Tibial nerve (tissue), 4 donors: ENCODE results near the gene KLF1. TPM values are rescaled to one million over a fixed set of nuclear protein-coding genes. Genes with fewer than 3 reads are reported as not detected.

Experiments used
- DNase-seq, 2 donors: peaks; one replicate each; pipeline ENCODE4 v3.0.0-alpha.2; 2019; ENCODE audit warnings: low spot score in 2 of 2
- H3K27ac ChIP-seq, 4 donors: fragments of 200-600 bp; sonication (generic) in 3 of 4; one replicate each; pipeline ENCODE4 v1.5.1; 2017 to 2019; ENCODE audit warnings: mild to moderate bottlenecking in 1 of 4
- H3K27me3 ChIP-seq, 2 donors: fragments of 200-600 bp; sonication (generic) in 1 of 2; one replicate each; pipeline versions ENCODE4 v1.5.1 to v1.6.0; 2017 to 2019
- H3K36me3 ChIP-seq, 3 donors: fragments of 200-600 bp; sonication (generic); one replicate each; pipeline ENCODE4 v1.5.1; 2018 to 2019
- H3K4me1 ChIP-seq, 4 donors: fragments of 200-600 bp; sonication (generic) in 3 of 4; one replicate each; pipeline ENCODE4 v1.5.1; 2017 to 2019
- H3K4me3 ChIP-seq, 4 donors: fragments of 200-600 bp; sonication (generic) in 3 of 4; one replicate each; pipeline ENCODE4 v1.5.1; 2017 to 2019; ENCODE audit warnings: mild to moderate bottlenecking in 1 of 4, moderate library complexity in 1 of 4
- H3K9me3 ChIP-seq, 4 donors: fragments of 200-600 bp; sonication (generic) in 3 of 4; one replicate each; pipeline ENCODE4 v1.5.1; 2017 to 2019
- CTCF ChIP-seq, 5 experiments: fragments of 200-600 bp in 3 of 5; fragments of 450-650 bp in 2 of 5; sonication (generic) in 3 of 5; IDR thresholded peaks; one replicate each; pipeline ENCODE4 v1.5.1; 2016 to 2019; ENCODE audit warnings: antibody characterized with exemption in 5 of 5, mild to moderate bottlenecking in 3 of 5, moderate library complexity in 2 of 5
- EP300 ChIP-seq, 2 donors: sonication (generic); formaldehyde crosslinking; IDR thresholded peaks; one replicate each; pipeline ENCODE4 v1.6.1; 2017; ENCODE audit warnings: antibody characterized with exemption in 2 of 2, mild to moderate bottlenecking in 1 of 2
- POLR2A ChIP-seq, 2 donors: fragments of 450-650 bp; IDR thresholded peaks; one replicate each; pipeline ENCODE4 v1.6.1; 2017; ENCODE audit warnings: antibody characterized with exemption in 2 of 2, mild to moderate bottlenecking in 2 of 2, moderate library complexity in 2 of 2
- WGBS, 2 donors: methylation state at CpG; one replicate each; pipeline ENCODE4 v1.1.5; 2018; 5-methylcytosine and 5-hydroxymethylcytosine counted together
- total RNA-seq, 4 donors: library from RNA; depleted of rRNA; stranded (reverse); fragments of >200 nt; gene quantifications; one replicate each; pipeline ENCODE4 v1.1.0, GENCODE V29; 2016

KLF1 gene
- total RNA-seq, 4 donors from 2014 or later: not detected

- H3K36me3 ChIP-seq: no peaks in the 10 kb centered on the region
- no peak for DNase-seq
- no peaks in the 10 kb centered on the region for H3K27me3 ChIP-seq
- WGBS, 2 donors: 26 to 35% methylated on average over 4 of the region's 4 CpGs
- peak overlapping the region; percentile 30 to 86 (median 78) for H3K27ac ChIP-seq
- H3K4me1 ChIP-seq: peaks cover 0 to 25% (median 16%) of the 10 kb centered on the region in 4 donors
- no peak for TF ChIP-seq EP300 (IDR thresholded peaks at IDR 0.05)
- TF ChIP-seq POLR2A (IDR thresholded peaks at IDR 0.05): no peak
- TF ChIP-seq CTCF (IDR thresholded peaks at IDR 0.05): no peak
- peak overlapping the region in 2 of 4 donors; percentile 7 to 25 for H3K4me3 ChIP-seq
- H3K9me3 ChIP-seq: no peaks in the 10 kb centered on the region
Measured at GRCh38 chr19:12912571-12912970, 25.6 kb upstream of the KLF1 start.

- Histone ChIP-seq H3K9me3 (no peaks in the 10 kb centered on the region), H3K4me1 (peaks cover 0 to 5% (median under 1%) of the 10 kb centered on the region in 4 donors), H3K27ac (no peak overlapping the region), H3K27me3 (no peaks in the 10 kb centered on the region), H3K36me3 (peaks cover 0 to 27% (median 4%) of the 10 kb centered on the region in 3 donors), H3K4me3 (no peak overlapping the region)
- no peak for DNase-seq
- 80 to 86% methylated on average over 9 of the region's 9 CpGs for WGBS, 2 donors
- TF ChIP-seq EP300 (IDR thresholded peaks at IDR 0.05): no peak
- no peak for TF ChIP-seq POLR2A (IDR thresholded peaks at IDR 0.05)
- no peak for TF ChIP-seq CTCF (IDR thresholded peaks at IDR 0.05)
Measured at GRCh38 chr19:12907166-12907565, 20.2 kb upstream of the KLF1 start.

- Histone ChIP-seq H3K9me3 (no peaks in the 10 kb centered on the region), H3K36me3 (peaks cover 0 to 88% (median 13%) of the 10 kb centered on the region in 3 donors), H3K27me3 (no peaks in the 10 kb centered on the region), H3K27ac (no peak overlapping the region), H3K4me1 (no peaks in the 10 kb centered on the region), H3K4me3 (no peak overlapping the region)
- TF ChIP-seq CTCF (IDR thresholded peaks at IDR 0.05) (no peak), EP300 (IDR thresholded peaks at IDR 0.05) (no peak), POLR2A (IDR thresholded peaks at IDR 0.05) (no peak)
- WGBS, 2 donors: 84 to 90% methylated on average over 9 to 10 of the region's 10 CpGs
- no peak for DNase-seq
Measured at GRCh38 chr19:12899891-12900518, 13.0 kb upstream of the KLF1 start.

GRCh38 chr19:12896460-12896859 lies 9.5 kb upstream of the KLF1 start:
- Histone ChIP-seq H3K9me3 (no peaks in the 10 kb centered on the region), H3K36me3 (peaks cover 0 to 83% (median 17%) of the 10 kb centered on the region in 3 donors), H3K4me1 (peaks cover 0 to 19% (median 11%) of the 10 kb centered on the region in 4 donors), H3K27me3 (no peaks in the 10 kb centered on the region), H3K27ac (no peak overlapping the region), H3K4me3 (no peak overlapping the region)
- TF ChIP-seq CTCF (IDR thresholded peaks at IDR 0.05): no peak
- TF ChIP-seq EP300 (IDR thresholded peaks at IDR 0.05): no peak
- TF ChIP-seq POLR2A (IDR thresholded peaks at IDR 0.05): no peak
- 93 to 98% methylated on average over 15 of the region's 17 CpGs for WGBS, 2 donors
- no peak for DNase-seq

GRCh38 chr19:12893582-12893981 lies 6.6 kb upstream of the KLF1 start:
- Histone ChIP-seq H3K4me1 (peaks cover 0 to 29% (median 14%) of the 10 kb centered on the region in 4 donors), H3K27ac (no peak overlapping the region), H3K9me3 (no peaks in the 10 kb centered on the region), H3K36me3 (peaks cover 0 to 55% (median 17%) of the 10 kb centered on the region in 3 donors), H3K27me3 (no peaks in the 10 kb centered on the region), H3K4me3 (no peak overlapping the region)
- 93 to 100% methylated on average over 2 to 5 of the region's 5 CpGs for WGBS, 2 donors
- no peak for DNase-seq
- TF ChIP-seq POLR2A (IDR thresholded peaks at IDR 0.05) (no peak), CTCF (IDR thresholded peaks at IDR 0.05) (no peak), EP300 (IDR thresholded peaks at IDR 0.05) (no peak)
